HepG2 (cell line): ENCODE results near the gene FCHO2. TPM values are rescaled to one million over a fixed set of nuclear protein-coding genes. Genes with fewer than 3 reads are reported as not detected.

Source experiments
- ARID3A ChIP-seq: IDR thresholded peaks from 2 replicates; pipeline ENCODE4 v1.6.1; 2012; ENCODE audit warnings: low read depth, low read length, improper control_type of control experiment
- ARID5B ChIP-seq: IDR thresholded peaks from 2 replicates; pipeline ENCODE4 v1.4.0; 2020; ENCODE audit warnings: mild to moderate bottlenecking, missing genetic modification reagents
- CENPX ChIP-seq: sonication (generic); formaldehyde crosslinking; IDR thresholded peaks from 2 replicates; pipeline ENCODE4 v1.9.0; 2021; ENCODE audit warnings: mild to moderate bottlenecking, missing genetic modification reagents, moderate library complexity
- EZH2 ChIP-seq: conservative IDR thresholded peaks from 2 replicates; pipeline ENCODE4 v1.6.1; 2012; ENCODE audit warnings: mild to moderate bottlenecking, low read depth, low read length, moderate library complexity
- HNRNPK ChIP-seq: fragments of 200-400 bp; formaldehyde crosslinking; IDR thresholded peaks from 2 replicates; pipeline ENCODE4 v1.6.1; 2018; ENCODE audit warnings: low read length, low read depth, moderate library complexity, mild to moderate bottlenecking; ENCODE audit not compliant: poor library complexity, severe bottlenecking
- JUN ChIP-seq: sonication (generic); formaldehyde crosslinking; IDR thresholded peaks from 2 replicates; pipeline ENCODE4 v1.4.0; 2020; ENCODE audit warnings: mild to moderate bottlenecking, missing genetic modification reagents
- MAF1 ChIP-seq: sonication (generic); formaldehyde crosslinking; IDR thresholded peaks from 2 replicates; pipeline ENCODE4 v1.5.0; 2020; ENCODE audit warnings: missing genetic modification reagents, borderline replicate concordance
- MYNN ChIP-seq: sonication (generic); formaldehyde crosslinking; IDR thresholded peaks from 2 replicates; pipeline ENCODE4 v1.4.0; 2020; ENCODE audit warnings: mild to moderate bottlenecking, low read depth, missing genetic modification reagents
- PRDM15 ChIP-seq: sonication (generic); formaldehyde crosslinking; IDR thresholded peaks from 2 replicates; pipeline ENCODE4 v1.4.0; 2020; ENCODE audit warnings: missing genetic modification reagents
- PRDM4 ChIP-seq: sonication (generic); formaldehyde crosslinking; IDR thresholded peaks from 2 replicates; pipeline ENCODE4 v1.9.0; 2021; ENCODE audit warnings: missing genetic modification reagents, borderline replicate concordance
- RCOR2 ChIP-seq: IDR thresholded peaks from 2 replicates; pipeline ENCODE4 v1.6.1; 2016; ENCODE audit warnings: missing biosample characterization, missing genetic modification reagents
- TFAP4 ChIP-seq: sonication (generic); IDR thresholded peaks from 2 replicates; pipeline ENCODE4 v1.6.1; 2016; ENCODE audit warnings: low read depth, borderline replicate concordance
- YEATS2 ChIP-seq: sonication (generic); formaldehyde crosslinking; IDR thresholded peaks from 2 replicates; pipeline ENCODE4 v1.4.0; 2020; ENCODE audit warnings: missing genetic modification reagents, borderline replicate concordance
- ZNF619 ChIP-seq: sonication (generic); formaldehyde crosslinking; IDR thresholded peaks from 2 replicates; pipeline ENCODE4 v1.4.0; 2020; ENCODE audit warnings: mild to moderate bottlenecking, missing genetic modification reagents
- ZNF784 ChIP-seq: sonication (generic); formaldehyde crosslinking; IDR thresholded peaks from 2 replicates; pipeline ENCODE4 v1.5.1; 2020; ENCODE audit warnings: missing genetic modification reagents, mild to moderate bottlenecking, borderline replicate concordance
- polyA plus RNA-seq, 8 experiments: library from polyadenylated mRNA; depleted of rRNA in 3 of 8; stranded (reverse) in 7 of 8; unstranded in 1 of 8; fragments of >200 nt; fragmentation: Illumina TruSeq in 4 of 8; extraction: Trizol in 4 of 8; gene quantifications; 2 replicates each; pipeline versions ENCODE4 v1.2.1 to v1.2.3, GENCODE V29; 2011 to 2016; ENCODE audit warnings: low read depth in 4 of 8, missing spikeins in 1 of 8, mixed read lengths in 1 of 8; ENCODE audit not compliant: insufficient read depth in 1 of 8
- total RNA-seq, 5 experiments: library from RNA; depleted of rRNA; stranded (reverse); fragments of >200 nt; fragmentation: Illumina TruSeq; extraction: Trizol; gene quantifications; 2 replicates each; pipeline ENCODE4 v1.2.3, GENCODE V29; 2016; ENCODE audit warnings: low read depth in 1 of 5

FCHO2 gene
- total and polyA plus RNA-seq, 2 of the 13 experiments (the other 11 are each of a cell fraction or from before 2014, with no cell fraction given), result 11.6 to 17.3 TPM

GRCh38 chr5:72955143-72955767 is 586 bp upstream of the FCHO2 start (continued):
- no peak for TF ChIP-seq MYNN
- TF ChIP-seq PRDM15 (CRISPR knock-in tag), result no peak
- TF ChIP-seq PRDM4 (CRISPR knock-in tag), result no peak
- no peak for TF ChIP-seq HNRNPK
- TF ChIP-seq ARID5B (CRISPR knock-in tag), result peak; percentile 79
- no peak for TF ChIP-seq ZNF784 (CRISPR knock-in tag)
- 0 out of 2 replicates have a peak, but pooled peaks have one; percentile 4 for TF ChIP-seq ZNF619 (CRISPR knock-in tag)
- no peak for TF ChIP-seq JUN (CRISPR knock-in tag)
- no peak for TF ChIP-seq ARID3A
- TF ChIP-seq TFAP4, result peak; percentile 95
- TF ChIP-seq CENPX, result no peak
- TF ChIP-seq RCOR2 (CRISPR knock-in tag), result no peak
- TF ChIP-seq MAF1 (CRISPR knock-in tag), result no peak
- no peak for TF ChIP-seq YEATS2 (CRISPR knock-in tag)
- no peak for TF ChIP-seq EZH2
